Esophagus muscularis mucosa (tissue), 4 donors: ENCODE results near the gene MSX2. TPM values are rescaled to one million over a fixed set of nuclear protein-coding genes. Genes with fewer than 3 reads are reported as not detected.

ENCODE experiments used
- DNase-seq: peaks from one replicate; pipeline ENCODE4 v3.0.0-alpha.2; 2017; ENCODE audit errors: extremely low spot score
- H3K27ac ChIP-seq, 4 donors: fragments of 200-600 bp; sonication (generic); replicated peaks in 1 of 4; 1 replicate in 3 of 4; 2 replicates in 1 of 4; pipeline ENCODE4 v1.5.1; 2016 to 2019; ENCODE audit warnings: mild to moderate bottlenecking in 1 of 4
- H3K27me3 ChIP-seq, 4 donors: fragments of 200-600 bp; sonication (generic); one replicate each; pipeline versions ENCODE4 v1.5.1 to v1.6.0; 2016 to 2019
- H3K36me3 ChIP-seq, 4 donors: fragments of 200-600 bp; sonication (generic); one replicate each; pipeline ENCODE4 v1.5.1; 2016 to 2019
- H3K4me1 ChIP-seq, 4 donors: fragments of 200-600 bp; sonication (generic); one replicate each; pipeline ENCODE4 v1.5.1; 2016 to 2019
- H3K4me3 ChIP-seq, 4 donors: fragments of 200-600 bp; sonication (generic); 1 replicate in 2 of 4; 2 replicates in 2 of 4; pipeline ENCODE4 v1.5.1; 2016 to 2019; ENCODE audit warnings: mild to moderate bottlenecking in 4 of 4, moderate library complexity in 1 of 4
- H3K9me3 ChIP-seq, 4 donors: fragments of 200-600 bp; sonication (generic); 1 replicate in 3 of 4; 2 replicates in 1 of 4; pipeline ENCODE4 v1.5.1; 2016 to 2019
- CTCF ChIP-seq, 3 experiments: fragments of 200-600 bp in 2 of 3; fragments of 450-650 bp in 1 of 3; sonication (generic) in 2 of 3; IDR thresholded peaks; one replicate each; pipeline ENCODE4 v1.5.1; 2017 to 2019; ENCODE audit warnings: antibody characterized with exemption in 3 of 3, mild to moderate bottlenecking in 2 of 3, moderate library complexity in 1 of 3
- EP300 ChIP-seq: sonication (generic); formaldehyde crosslinking; IDR thresholded peaks from one replicate; pipeline ENCODE4 v1.6.1; 2017; ENCODE audit warnings: antibody characterized with exemption
- POLR2A ChIP-seq: fragments of 450-650 bp; IDR thresholded peaks from one replicate; pipeline ENCODE4 v1.6.1; 2017; ENCODE audit warnings: antibody characterized with exemption, moderate library complexity, mild to moderate bottlenecking, low read depth
- POLR2AphosphoS5 ChIP-seq, 2 donors: sonication (generic); formaldehyde crosslinking; IDR thresholded peaks; one replicate each; pipeline ENCODE4 v1.6.1; 2017; ENCODE audit warnings: antibody characterized with exemption in 2 of 2
- WGBS: methylation state at CpG from one replicate; pipeline ENCODE4 v1.1.5; 2018; 5-methylcytosine and 5-hydroxymethylcytosine counted together
- intact Hi-C: fragments of 100-400 bp; cut with DNase I; formaldehyde crosslinking; loops from one replicate; pipeline ENCODE4 v1.15.1; 2023
- total RNA-seq, 4 donors: library from RNA; depleted of rRNA; stranded (reverse); fragments of >200 nt; gene quantifications; one replicate each; pipeline versions ENCODE4 v1.1.0 to v1.2.1, GENCODE V29; 2016

The MSX2 gene
- total RNA-seq, 4 donors from 2014 or later, result 1.8 to 4.0 (median 2.2) TPM

GRCh38 chr5:174745590-174746103 lies 21.3 kb downstream of the MSX2 start:
- intact Hi-C loops, result no loop called here

GRCh38 chr5:174750711-174751110 lies 26.3 kb downstream of the MSX2 start:
- Histone ChIP-seq H3K9me3 (no peaks in the 10 kb centered on the region), H3K27ac (no peak overlapping the region), H3K36me3 (no peaks in the 10 kb centered on the region), H3K4me1 (peaks cover 10 to 14% (median 12%) of the 10 kb centered on the region in 4 donors), H3K27me3 (peaks cover 0 to 47% (median 15%) of the 10 kb centered on the region in 4 donors), H3K4me3 (peak overlapping the region; percentile 47 to 54 (median 50))
- no peak for DNase-seq
- TF ChIP-seq POLR2AphosphoS5 (IDR thresholded peaks at IDR 0.05) (no peak), EP300 (no peak), CTCF (IDR thresholded peaks at IDR 0.05) (no peak), POLR2A (no peak)
- intact Hi-C loops, result no loop called here
- 1% methylated on average over 3 of the region's 3 CpGs for WGBS

More at GRCh38 chr5:174745590-174746103, 21.3 kb downstream of the MSX2 start:
- Histone ChIP-seq H3K9me3 (no peaks in the 10 kb centered on the region), H3K36me3 (no peaks in the 10 kb centered on the region), H3K4me1 (no peaks in the 10 kb centered on the region), H3K27me3 (peaks cover 0 to 59% (median 0%) of the 10 kb centered on the region in 4 donors), H3K4me3 (no peak overlapping the region), H3K27ac (no peak overlapping the region)
- no peak for DNase-seq
- TF ChIP-seq POLR2AphosphoS5 (IDR thresholded peaks at IDR 0.05) (no peak), EP300 (no peak), POLR2A (no peak), CTCF (IDR thresholded peaks at IDR 0.05) (no peak)
- WGBS, result 65% methylated on average over 8 of the region's 8 CpGs

GRCh38 chr5:174751154-174752000 lies 27.0 kb downstream of the MSX2 start:
- Histone ChIP-seq H3K9me3 (no peaks in the 10 kb centered on the region), H3K27me3 (peaks cover 0 to 43% (median 15%) of the 10 kb centered on the region in 4 donors), H3K27ac (no peak overlapping the region), H3K4me3 (peak overlapping the region; percentile 47 to 54 (median 50)), H3K36me3 (no peaks in the 10 kb centered on the region), H3K4me1 (peaks cover 10 to 14% (median 12%) of the 10 kb centered on the region in 4 donors)
- intact Hi-C loops, result no loop called here
- DNase-seq, result no peak
- 2% methylated on average over 12 of the region's 89 CpGs for WGBS
- TF ChIP-seq CTCF (IDR thresholded peaks at IDR 0.05) (no peak), POLR2AphosphoS5 (IDR thresholded peaks at IDR 0.05) (no peak), POLR2A (no peak), EP300 (no peak)

GRCh38 chr5:174752121-174752520 lies 27.7 kb downstream of the MSX2 start:
- peaks cover 10 to 14% (median 12%) of the 10 kb centered on the region in 4 donors for H3K4me1 ChIP-seq
- no peak for TF ChIP-seq POLR2A
- no peak overlapping the region for H3K27ac ChIP-seq
- H3K9me3 ChIP-seq, result no peaks in the 10 kb centered on the region
- peaks cover 0 to 42% (median 15%) of the 10 kb centered on the region in 4 donors for H3K27me3 ChIP-seq
- no peaks in the 10 kb centered on the region for H3K36me3 ChIP-seq
- intact Hi-C loops, result no loop called here
- DNase-seq, result no peak
- no peak overlapping the region for H3K4me3 ChIP-seq
- 91% methylated on average over 5 of the region's 5 CpGs for WGBS

- DNase-seq, result no peak
- intact Hi-C loops, result no loop called here
Measured at GRCh38 chr5:174755106-174755505, 30.7 kb downstream of the MSX2 start.

More at GRCh38 chr5:174755106-174755505, 30.7 kb downstream of the MSX2 start:
- TF ChIP-seq CTCF (IDR thresholded peaks at IDR 0.05) (no peak), POLR2A (no peak), POLR2AphosphoS5 (IDR thresholded peaks at IDR 0.05) (no peak), EP300 (no peak)
- no peak overlapping the region for H3K4me3 ChIP-seq
- H3K27ac ChIP-seq, result no peak overlapping the region
- peaks cover 10 to 14% (median 12%) of the 10 kb centered on the region in 4 donors for H3K4me1 ChIP-seq
- H3K36me3 ChIP-seq, result no peaks in the 10 kb centered on the region
- H3K27me3 ChIP-seq, result peaks cover 0 to 28% (median 15%) of the 10 kb centered on the region in 4 donors
- no peaks in the 10 kb centered on the region for H3K9me3 ChIP-seq
- WGBS, result 78% methylated on average over 2 of the region's 2 CpGs
